ENCODE measurements around the gene CAPN5.

CAPN5 gene

DNA sequence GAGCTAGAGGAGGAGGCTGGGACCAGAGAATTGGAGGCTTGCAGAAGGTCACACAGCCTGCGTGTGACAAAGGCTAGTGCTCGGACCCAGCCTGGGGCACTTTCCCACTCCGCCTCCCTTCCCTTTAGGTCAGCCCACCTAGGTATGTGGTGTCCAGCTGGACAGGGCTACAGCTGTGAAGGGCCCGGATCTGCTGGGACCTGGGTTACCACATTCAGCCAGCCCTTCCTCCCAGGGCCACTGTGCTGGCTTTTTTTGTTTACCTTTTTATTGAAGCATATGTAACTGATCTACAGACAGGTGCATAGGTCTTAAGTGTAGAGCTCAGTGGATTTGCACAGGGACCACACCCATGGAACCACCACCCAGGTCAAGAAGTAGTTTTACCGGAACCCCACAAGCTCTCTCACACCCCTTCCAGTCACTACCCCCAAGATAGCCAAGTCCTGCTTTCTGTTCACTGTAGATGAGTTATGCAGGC, 8.7 kb downstream of the CAPN5 start:
- CTCF ChIA-PET, result interaction anchor here (2.2 kb wide), 1 partner anchor 16 kb away, joined by 11 read pairs; no protein-coding TSS in a partner anchor
- TF ChIP-seq, protein P1, sequence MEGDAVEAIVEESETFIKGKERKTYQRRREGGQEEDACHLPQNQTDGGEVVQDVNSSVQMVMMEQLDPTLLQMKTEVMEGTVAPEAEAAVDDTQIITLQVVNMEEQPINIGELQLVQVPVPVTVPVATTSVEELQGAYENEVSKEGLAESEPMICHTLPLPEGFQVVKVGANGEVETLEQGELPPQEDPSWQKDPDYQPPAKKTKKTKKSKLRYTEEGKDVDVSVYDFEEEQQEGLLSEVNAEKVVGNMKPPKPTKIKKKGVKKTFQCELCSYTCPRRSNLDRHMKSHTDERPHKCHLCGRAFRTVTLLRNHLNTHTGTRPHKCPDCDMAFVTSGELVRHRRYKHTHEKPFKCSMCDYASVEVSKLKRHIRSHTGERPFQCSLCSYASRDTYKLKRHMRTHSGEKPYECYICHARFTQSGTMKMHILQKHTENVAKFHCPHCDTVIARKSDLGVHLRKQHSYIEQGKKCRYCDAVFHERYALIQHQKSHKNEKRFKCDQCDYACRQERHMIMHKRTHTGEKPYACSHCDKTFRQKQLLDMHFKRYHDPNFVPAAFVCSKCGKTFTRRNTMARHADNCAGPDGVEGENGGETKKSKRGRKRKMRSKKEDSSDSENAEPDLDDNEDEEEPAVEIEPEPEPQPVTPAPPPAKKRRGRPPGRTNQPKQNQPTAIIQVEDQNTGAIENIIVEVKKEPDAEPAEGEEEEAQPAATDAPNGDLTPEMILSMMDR (IDR thresholded peaks at IDR 0.05; ENCODE audit: control extremely low read depth, extremely low read depth, low read depth, missing control alignments), result no peak
- DNase-seq (ENCODE audit: extremely low spot score), result no peak
- POLR2A ChIA-PET, result no interaction called here

DNA sequence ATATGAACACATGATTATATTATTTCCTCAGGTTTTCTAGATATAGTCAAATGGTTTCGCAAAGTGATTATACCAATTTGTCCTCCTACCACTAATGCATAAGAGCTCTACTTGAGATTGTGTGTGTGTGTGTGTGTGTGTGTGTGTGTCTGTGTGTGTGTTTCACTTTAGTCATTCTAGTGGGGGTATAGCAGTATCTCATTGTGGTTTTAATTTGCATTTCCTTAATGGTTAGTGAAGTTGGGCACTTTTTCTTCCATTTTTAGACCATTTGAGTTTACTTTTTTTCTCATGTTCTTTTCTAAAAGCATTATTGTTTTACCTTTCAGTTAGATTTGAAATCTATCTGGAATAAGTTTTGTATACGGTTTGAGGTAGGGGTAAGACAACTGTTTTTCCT, 12.9 kb downstream of the CAPN5 start:
- DNase-seq (ENCODE audit: extremely low spot score), result no peak
- TF ChIP-seq, protein P1 (IDR thresholded peaks at IDR 0.05; ENCODE audit: control extremely low read depth, extremely low read depth, low read depth, missing control alignments), result no peak
- ChIA-PET CTCF (interaction anchor here (2.6 to 4.9 kb wide), 2 partner anchors 13 to 31 kb away, joined by 15 to 68 read pairs; no protein-coding TSS in a partner anchor), POLR2A (no interaction called here)

DNA sequence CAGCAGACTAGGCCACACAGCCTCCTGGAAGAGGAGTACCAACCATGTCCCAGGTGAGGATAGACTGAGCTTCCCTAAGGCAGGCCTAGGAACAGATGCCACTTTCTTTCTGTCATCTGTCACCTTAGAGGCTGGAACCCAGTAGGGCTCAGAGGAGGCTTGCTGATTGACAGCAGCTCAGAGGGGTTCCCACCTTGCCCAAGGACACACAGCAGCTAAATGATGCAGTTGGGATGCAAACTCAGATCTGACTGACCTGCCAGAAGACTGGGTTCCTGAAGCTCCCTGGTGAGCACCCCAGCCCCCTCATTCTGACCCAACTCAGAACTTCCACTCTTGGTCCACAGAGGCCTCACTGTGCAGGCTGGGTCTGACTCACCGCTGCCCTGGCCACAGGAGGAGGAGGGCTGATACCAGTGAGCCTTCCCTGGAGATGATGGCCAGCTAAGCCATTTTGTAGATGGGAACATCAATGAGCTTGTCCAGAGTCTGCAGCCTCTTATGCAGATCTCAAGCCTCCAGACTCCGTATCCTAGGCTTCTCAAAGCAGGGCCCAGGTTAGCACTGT, 14.0 kb downstream of the CAPN5 start:
- POLR2A ChIA-PET, result no interaction called here
- CTCF ChIA-PET, result interaction anchor here (1.0 to 4.9 kb wide), 3 partner anchors 12 to 36 kb away, joined by 3 to 68 read pairs (median 15); no protein-coding TSS in a partner anchor
- TF ChIP-seq, protein P1 (IDR thresholded peaks at IDR 0.05; ENCODE audit: control extremely low read depth, extremely low read depth, low read depth, missing control alignments), result no peak
- DNase-seq (ENCODE audit: extremely low spot score), result no peak

DNA sequence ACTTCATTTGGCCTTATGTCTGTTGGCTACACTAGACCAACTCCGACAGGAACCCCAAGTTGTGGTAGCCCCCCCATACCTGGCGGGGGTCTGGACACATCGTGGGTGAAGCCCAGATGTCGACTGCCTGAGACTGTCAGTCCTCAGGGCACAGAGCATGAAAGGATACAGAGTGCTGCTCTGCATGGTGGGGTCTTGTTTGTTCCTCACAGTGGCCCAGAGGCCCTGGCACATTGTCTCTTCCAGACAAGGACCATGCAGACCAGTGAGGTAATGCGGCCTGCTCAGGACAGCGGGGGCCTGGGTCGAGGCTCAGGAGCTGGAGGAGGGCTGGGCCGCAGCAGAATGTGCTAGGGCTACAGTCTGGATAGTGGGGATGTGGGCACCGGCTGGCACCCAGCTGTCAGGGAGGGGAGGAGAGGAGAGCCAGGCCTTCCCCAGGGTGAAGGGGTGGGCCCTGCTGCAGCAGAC, 14.6 kb downstream of the CAPN5 start:
- CTCF ChIA-PET, result interaction anchor here (0.8 to 4.9 kb wide), 5 partner anchors 11 to 163 kb away, joined by 3 to 68 read pairs (median 3); partner anchors contain the start of gene MYO7A
- POLR2A ChIA-PET, result no interaction called here
- no peak for DNase-seq (ENCODE audit: extremely low spot score)
- TF ChIP-seq, protein P1 (IDR thresholded peaks at IDR 0.05; ENCODE audit: control extremely low read depth, extremely low read depth, low read depth, missing control alignments), result no peak

DNA sequence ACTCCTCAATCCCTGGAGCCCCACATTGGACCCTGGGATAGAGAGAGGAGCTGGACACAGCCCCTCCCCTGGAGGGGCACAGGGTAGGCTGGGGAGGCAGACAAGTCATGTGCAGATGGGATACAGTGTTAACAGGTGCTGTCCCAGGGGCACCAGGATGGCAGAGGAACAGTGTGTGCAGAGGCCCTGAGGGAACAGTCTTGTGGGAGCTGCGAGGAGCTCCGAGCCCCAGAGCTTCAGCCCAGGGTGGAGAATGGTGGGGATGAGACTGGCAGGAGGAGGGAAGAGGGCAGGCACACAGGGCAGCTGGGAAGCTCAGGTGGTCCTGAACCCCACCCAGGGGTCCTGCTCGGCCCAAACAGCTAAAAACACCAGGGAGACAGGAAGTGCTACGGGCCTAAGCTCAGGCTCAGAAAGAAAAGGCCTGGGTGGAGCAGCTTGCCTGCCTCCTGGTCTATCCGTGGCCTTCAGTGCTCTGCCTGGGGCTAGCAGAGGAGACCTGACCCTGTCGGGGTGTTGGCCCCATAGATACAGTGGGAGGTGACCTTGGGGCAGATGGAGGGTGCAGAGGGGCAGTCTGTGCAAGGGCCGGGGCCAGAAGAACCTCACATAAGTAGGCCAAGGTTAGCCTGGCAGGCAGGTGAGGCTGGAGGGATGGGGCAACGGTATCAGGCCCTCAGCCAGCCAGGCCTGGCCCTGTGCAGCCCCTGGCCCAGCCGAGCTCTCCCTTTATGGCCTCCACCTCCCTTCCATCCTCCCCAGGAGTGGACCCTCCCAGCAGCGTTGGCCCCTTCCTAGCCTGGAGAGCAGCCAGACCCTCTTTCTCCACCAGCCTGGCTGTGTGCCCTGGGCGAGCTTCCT, 15.4 kb downstream of the CAPN5 start:
- no peak for DNase-seq (ENCODE audit: extremely low spot score)
- CTCF ChIA-PET, result interaction anchor here (0.8 to 4.9 kb wide), 4 partner anchors 10 to 164 kb away, joined by 3 to 68 read pairs (median 4); partner anchors contain the start of gene MYO7A
- POLR2A ChIA-PET, result no interaction called here
- TF ChIP-seq, protein P1 (IDR thresholded peaks at IDR 0.05; ENCODE audit: control extremely low read depth, extremely low read depth, low read depth, missing control alignments), result no peak

DNA sequence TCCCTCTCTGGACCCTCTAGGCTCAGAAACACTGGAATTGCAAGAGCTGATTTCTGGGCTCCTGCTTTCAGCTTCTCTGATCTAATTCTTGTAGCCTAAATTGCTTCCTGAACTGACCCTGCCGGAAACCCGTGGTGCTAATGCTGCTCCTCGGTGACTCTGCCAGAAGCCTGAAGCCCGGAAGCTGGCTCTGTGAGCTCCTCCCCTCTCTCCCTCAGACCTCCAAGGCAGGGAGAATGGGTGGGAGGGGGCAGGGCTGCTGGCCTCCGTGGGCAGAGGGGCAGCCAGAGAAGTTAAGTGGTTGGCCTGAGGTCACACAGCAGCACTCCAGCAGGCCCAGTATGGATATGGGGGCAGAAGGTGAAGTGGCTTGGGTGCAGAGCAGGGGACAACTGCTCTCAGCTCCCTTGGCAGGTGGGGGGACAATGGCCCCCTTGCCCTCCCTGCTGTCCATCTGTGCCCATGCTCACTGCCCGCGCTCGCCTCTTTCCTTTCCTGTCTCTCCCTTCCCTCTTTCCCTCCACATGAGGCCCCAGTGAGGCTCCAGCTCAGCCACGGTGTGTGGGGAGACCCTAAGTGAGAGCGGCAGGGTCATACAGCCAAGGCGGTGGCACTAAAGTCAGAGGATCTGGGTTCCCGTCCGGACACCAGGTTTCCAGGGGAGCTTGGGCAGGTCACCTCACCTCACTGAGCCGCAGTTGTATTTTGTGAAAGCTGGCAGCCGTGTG, 16.2 kb downstream of the CAPN5 start:
- ChIA-PET POLR2A (no interaction called here), CTCF (interaction anchor here (1.2 to 4.9 kb wide), 2 partner anchors 10 to 20 kb away, joined by 4 to 68 read pairs; no protein-coding TSS in a partner anchor)
- DNase-seq (ENCODE audit: extremely low spot score), result no peak
- TF ChIP-seq, protein P1 (IDR thresholded peaks at IDR 0.05; ENCODE audit: control extremely low read depth, extremely low read depth, low read depth, missing control alignments), result no peak

Data from GM10248 (cell line).